PC-9 (cell line): ENCODE results near the gene SNX32. TPM values are rescaled to one million over a fixed set of nuclear protein-coding genes. Genes with fewer than 3 reads are reported as not detected.

Experiments
- BruUV-seq: library from RNA; stranded (reverse); fragments of 400-500 nt; replicated peaks from 2 replicates; lab custom pipeline; 2021; lab: Mats Ljungman, UMichigan
- CTCF ChIA-PET: fragments of 300-600 bp; sonication (Branson Sonifier 250); formaldehyde crosslinking; loops from one replicate; lab custom pipeline; 2022; ENCODE audit warnings: antibody characterized with exemption; lab: Charles Lee
- POLR2A ChIA-PET: fragments of 300-600 bp; sonication (Branson Sonifier 250); formaldehyde crosslinking; loops from one replicate; lab custom pipeline; 2022; ENCODE audit warnings: antibody characterized with exemption; ENCODE audit not compliant: unreplicated experiment; lab: Charles Lee
- DNase-seq, 2 experiments: peaks; one replicate each; pipeline versions ENCODE4 v3.0.0 to v3.0.0-alpha.2; 2015 to 2022; ENCODE audit warnings: mixed read lengths in 1 of 2
- H2AFZ ChIP-seq: fragments of 200-600 bp; sonication (generic); 2 replicates; pipeline ENCODE4 v1.8.1; 2017; ENCODE audit warnings: antibody characterized with exemption
- H3F3A ChIP-seq: fragments of 200-600 bp; sonication (generic); 2 replicates; pipeline ENCODE4 v1.8.1; 2017; ENCODE audit warnings: antibody characterized with exemption, mild to moderate bottlenecking, low read depth; ENCODE audit not compliant: insufficient read depth
- H3K27ac ChIP-seq: fragments of 200-600 bp; sonication (generic); 2 replicates; pipeline ENCODE4 v1.6.1; 2016; ENCODE audit warnings: mixed run types
- H3K27me3 ChIP-seq: fragments of 200-600 bp; sonication (generic); 2 replicates; pipeline ENCODE4 v1.6.1; 2016; ENCODE audit warnings: low read depth, mixed run types; ENCODE audit not compliant: insufficient read depth
- H3K36me3 ChIP-seq: fragments of 200-600 bp; sonication (generic); 2 replicates; pipeline ENCODE4 v1.6.1; 2016; ENCODE audit warnings: low read depth, mixed run types
- H3K4me1 ChIP-seq: fragments of 200-600 bp; sonication (generic); replicated peaks from 2 replicates; pipeline ENCODE4 v1.6.1; 2016; ENCODE audit warnings: mixed run types; ENCODE audit not compliant: insufficient read depth
- H3K4me2 ChIP-seq: fragments of 200-600 bp; sonication (generic); 2 replicates; pipeline ENCODE4 v1.6.1; 2017; ENCODE audit warnings: mixed run types
- H3K4me3 ChIP-seq: fragments of 200-600 bp; sonication (generic); 2 replicates; pipeline ENCODE4 v1.6.1; 2016; ENCODE audit warnings: mixed run types
- H3K79me2 ChIP-seq: fragments of 200-600 bp; sonication (generic); 2 replicates; pipeline ENCODE4 v1.6.1; 2017; ENCODE audit warnings: low read depth, mixed run types
- H3K9me2 ChIP-seq: fragments of 200-600 bp; sonication (generic); 2 replicates; pipeline ENCODE4 v1.8.1; 2017; ENCODE audit warnings: mild to moderate bottlenecking; ENCODE audit not compliant: insufficient read depth
- H3K9me3 ChIP-seq: fragments of 200-600 bp; sonication (generic); 2 replicates; pipeline ENCODE4 v1.8.1; 2016; ENCODE audit warnings: low read depth; ENCODE audit not compliant: insufficient read depth
- H4K20me1 ChIP-seq: fragments of 200-600 bp; sonication (generic); 2 replicates; pipeline ENCODE4 v1.8.1; 2017; ENCODE audit not compliant: insufficient read depth
- EZH2 ChIP-seq: fragments of 200-600 bp; sonication (generic); IDR thresholded peaks from 2 replicates; pipeline ENCODE4 v1.8.0; 2017; ENCODE audit warnings: antibody characterized with exemption, low read depth
- intact Hi-C: fragments of 100-400 bp; cut with micrococcal nuclease; formaldehyde crosslinking; loops from one replicate; pipeline ENCODE4 v1.10.0; 2022; ENCODE audit not compliant: unreplicated experiment
- total RNA-seq: library from RNA; stranded (reverse); gene quantifications from 2 replicates; pipeline ENCODE4 v1.2.3, GENCODE V29; 2021
- TF ChIP-seq, protein P1 (sequence below): fragments of 200-600 bp; sonication (generic); conservative IDR thresholded peaks from 2 replicates; pipeline ENCODE4 v1.6.1; 2017; ENCODE audit warnings: mixed run types, antibody characterized with exemption, mild to moderate bottlenecking, moderate library complexity

Gene SNX32
- total RNA-seq, 1 experiment from 2014 or later: not detected

- ChIA-PET POLR2A (interaction anchor here (0.6 to 2.2 kb wide), 2 partner anchors 19 to 327 kb away, joined by 4 to 34 read pairs; partner anchors contain the start of gene ZNRD2), CTCF (interaction anchor here (1.3 kb wide), 2 partner anchors 9 to 12 kb away, joined by 4 to 10 read pairs; partner anchors contain the start of gene FIBP)
- H3K9me2 ChIP-seq: no peaks in the 10 kb centered on the region
- no peak overlapping the region for H2AFZ ChIP-seq
- H3F3A ChIP-seq: peaks cover 83% of the 10 kb centered on the region
- H3K27me3 ChIP-seq: no peaks in the 10 kb centered on the region
- peak overlapping the region; percentile 96; the same call in 1 of the 2 replicates for H3K4me3 ChIP-seq
- peak overlapping the region; percentile 95 for H3K27ac ChIP-seq
- peak overlapping the region; percentile 91 for H3K4me2 ChIP-seq
- peaks cover 52% of the 10 kb centered on the region for H4K20me1 ChIP-seq
- intact Hi-C loops: no loop called here
- TF ChIP-seq, protein P1, sequence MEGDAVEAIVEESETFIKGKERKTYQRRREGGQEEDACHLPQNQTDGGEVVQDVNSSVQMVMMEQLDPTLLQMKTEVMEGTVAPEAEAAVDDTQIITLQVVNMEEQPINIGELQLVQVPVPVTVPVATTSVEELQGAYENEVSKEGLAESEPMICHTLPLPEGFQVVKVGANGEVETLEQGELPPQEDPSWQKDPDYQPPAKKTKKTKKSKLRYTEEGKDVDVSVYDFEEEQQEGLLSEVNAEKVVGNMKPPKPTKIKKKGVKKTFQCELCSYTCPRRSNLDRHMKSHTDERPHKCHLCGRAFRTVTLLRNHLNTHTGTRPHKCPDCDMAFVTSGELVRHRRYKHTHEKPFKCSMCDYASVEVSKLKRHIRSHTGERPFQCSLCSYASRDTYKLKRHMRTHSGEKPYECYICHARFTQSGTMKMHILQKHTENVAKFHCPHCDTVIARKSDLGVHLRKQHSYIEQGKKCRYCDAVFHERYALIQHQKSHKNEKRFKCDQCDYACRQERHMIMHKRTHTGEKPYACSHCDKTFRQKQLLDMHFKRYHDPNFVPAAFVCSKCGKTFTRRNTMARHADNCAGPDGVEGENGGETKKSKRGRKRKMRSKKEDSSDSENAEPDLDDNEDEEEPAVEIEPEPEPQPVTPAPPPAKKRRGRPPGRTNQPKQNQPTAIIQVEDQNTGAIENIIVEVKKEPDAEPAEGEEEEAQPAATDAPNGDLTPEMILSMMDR: no peak
- TF ChIP-seq EZH2: no peak
- peaks cover 80% of the 10 kb centered on the region for H3K79me2 ChIP-seq
- BruUV-seq: no TSS peak
- peaks cover 47% of the 10 kb centered on the region for H3K4me1 ChIP-seq
- H3K36me3 ChIP-seq: peaks cover 27% of the 10 kb centered on the region
- no peak for DNase-seq
- H3K9me3 ChIP-seq: no peaks in the 10 kb centered on the region
Measured at GRCh38 chr11:65897020-65897471, 63.3 kb downstream of the SNX32 start.

- TF ChIP-seq EZH2: no peak
- TF ChIP-seq, protein P1: no peak
Measured at GRCh38 chr11:65898656-65899355, 65.0 kb downstream of the SNX32 start.

DNA sequence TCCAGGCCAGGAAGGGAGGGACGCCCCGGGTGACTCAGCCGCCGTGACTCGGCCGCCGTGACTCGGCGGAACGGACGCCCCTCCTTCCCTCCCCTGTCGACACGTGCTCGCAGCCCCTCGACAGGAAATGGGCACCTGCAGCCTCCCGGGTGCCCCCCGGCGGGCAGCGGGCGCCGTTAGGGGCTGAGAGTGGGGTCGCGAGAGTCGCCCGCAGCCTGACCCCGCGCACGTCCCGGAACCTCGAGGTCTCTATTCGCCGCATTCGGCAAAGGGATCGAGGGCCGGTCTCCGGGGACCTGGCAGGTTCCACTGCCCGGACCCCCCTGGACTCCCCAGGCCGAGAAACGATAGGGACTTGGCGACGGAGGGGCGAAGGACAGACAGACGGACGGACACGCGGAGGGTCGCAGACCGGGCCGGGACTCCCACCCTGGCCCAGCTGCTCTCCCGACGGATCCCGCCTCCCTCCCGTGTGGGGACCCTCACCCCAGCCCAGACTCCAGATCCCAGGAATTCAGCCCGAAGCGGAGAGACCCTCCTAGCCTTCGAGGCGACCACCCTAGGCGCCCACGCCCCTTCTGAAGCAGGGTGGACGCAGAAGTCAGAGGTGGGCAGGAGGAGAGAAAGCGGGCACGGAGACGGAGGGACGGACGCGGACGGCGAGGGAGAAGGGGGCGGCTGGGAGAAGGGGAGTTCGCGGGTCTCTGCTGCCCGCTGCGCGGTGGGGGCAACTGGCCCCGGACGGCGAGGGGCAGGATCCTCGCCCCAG is 65.8 kb downstream of the SNX32 start:
- no peaks in the 10 kb centered on the region for H3K27me3 ChIP-seq
- no peak for TF ChIP-seq EZH2
- TF ChIP-seq, protein P1: 0 out of 2 replicates have a peak, but pooled peaks have one; percentile 23
- peaks cover 80% of the 10 kb centered on the region for H3F3A ChIP-seq
- ChIA-PET CTCF (interaction anchor here (0.7 kb wide), 1 partner anchor 14 kb away, joined by 5 read pairs; no protein-coding TSS in a partner anchor), POLR2A (interaction anchor here (0.6 to 2.2 kb wide), 3 partner anchors 9 to 16 kb away, joined by 4 to 34 read pairs (median 4); partner anchors contain the start of gene CCDC85B)
- H2AFZ ChIP-seq: peak overlapping the region; percentile 29; the same call in 1 of the 2 replicates
- intact Hi-C loops: no loop called here
- H3K36me3 ChIP-seq: peaks cover 27% of the 10 kb centered on the region
- H3K79me2 ChIP-seq: peaks cover 62% of the 10 kb centered on the region
- no peaks in the 10 kb centered on the region for H3K9me2 ChIP-seq
- H3K4me2 ChIP-seq: peak overlapping the region; percentile 91
- peak overlapping the region; percentile 96 for H3K4me3 ChIP-seq
- no peaks in the 10 kb centered on the region for H3K9me3 ChIP-seq
- no TSS peak for BruUV-seq
- H3K4me1 ChIP-seq: peaks cover 71% of the 10 kb centered on the region
- H3K27ac ChIP-seq: peak overlapping the region; percentile 95
- peaks cover 40% of the 10 kb centered on the region for H4K20me1 ChIP-seq
- peak; percentile 75 to 88 for DNase-seq

More at GRCh38 chr11:65898656-65899355, 65.0 kb downstream of the SNX32 start:
- H2AFZ ChIP-seq: no peak overlapping the region
- POLR2A ChIA-PET: interaction anchor here (0.6 to 2.2 kb wide), 3 partner anchors 9 to 17 kb away, joined by 3 to 34 read pairs (median 4); partner anchors contain the start of genes CCDC85B and FIBP
- peaks cover 47% of the 10 kb centered on the region for H4K20me1 ChIP-seq
- no peak for DNase-seq
- CTCF ChIA-PET: interaction anchor here (0.6 to 1.3 kb wide), 6 partner anchors 10 to 56 kb away, joined by 3 to 13 read pairs (median 8); no protein-coding TSS in a partner anchor
- peaks cover 27% of the 10 kb centered on the region for H3K36me3 ChIP-seq
- peak overlapping the region; percentile 95 for H3K27ac ChIP-seq
- peaks cover 81% of the 10 kb centered on the region for H3F3A ChIP-seq
- no peaks in the 10 kb centered on the region for H3K9me3 ChIP-seq
- peak overlapping the region; percentile 91 for H3K4me2 ChIP-seq
- intact Hi-C loops: no loop called here
- no peaks in the 10 kb centered on the region for H3K27me3 ChIP-seq
- no peaks in the 10 kb centered on the region for H3K9me2 ChIP-seq
- peak overlapping the region; percentile 96 for H3K4me3 ChIP-seq
- H3K79me2 ChIP-seq: peaks cover 69% of the 10 kb centered on the region
- H3K4me1 ChIP-seq: peaks cover 65% of the 10 kb centered on the region
- TSS peak; percentile 28 for BruUV-seq
